GM19193 (cell line): ENCODE results near the gene NNAT.

Experiments used
- POLR2A ChIP-seq: IDR thresholded peaks from 4 replicates; pipeline ENCODE4 v1.6.1; 2011; ENCODE audit not compliant: insufficient read depth, insufficient read length; ENCODE audit errors: extremely low read depth

Gene NNAT

GRCh38 chr20:37516811-37517750 lies 4.0 kb upstream of the NNAT start:
- no peak for TF ChIP-seq POLR2A

GRCh38 chr20:37518059-37518458 lies 3.0 kb upstream of the NNAT start:
- no peak for TF ChIP-seq POLR2A

DNA sequence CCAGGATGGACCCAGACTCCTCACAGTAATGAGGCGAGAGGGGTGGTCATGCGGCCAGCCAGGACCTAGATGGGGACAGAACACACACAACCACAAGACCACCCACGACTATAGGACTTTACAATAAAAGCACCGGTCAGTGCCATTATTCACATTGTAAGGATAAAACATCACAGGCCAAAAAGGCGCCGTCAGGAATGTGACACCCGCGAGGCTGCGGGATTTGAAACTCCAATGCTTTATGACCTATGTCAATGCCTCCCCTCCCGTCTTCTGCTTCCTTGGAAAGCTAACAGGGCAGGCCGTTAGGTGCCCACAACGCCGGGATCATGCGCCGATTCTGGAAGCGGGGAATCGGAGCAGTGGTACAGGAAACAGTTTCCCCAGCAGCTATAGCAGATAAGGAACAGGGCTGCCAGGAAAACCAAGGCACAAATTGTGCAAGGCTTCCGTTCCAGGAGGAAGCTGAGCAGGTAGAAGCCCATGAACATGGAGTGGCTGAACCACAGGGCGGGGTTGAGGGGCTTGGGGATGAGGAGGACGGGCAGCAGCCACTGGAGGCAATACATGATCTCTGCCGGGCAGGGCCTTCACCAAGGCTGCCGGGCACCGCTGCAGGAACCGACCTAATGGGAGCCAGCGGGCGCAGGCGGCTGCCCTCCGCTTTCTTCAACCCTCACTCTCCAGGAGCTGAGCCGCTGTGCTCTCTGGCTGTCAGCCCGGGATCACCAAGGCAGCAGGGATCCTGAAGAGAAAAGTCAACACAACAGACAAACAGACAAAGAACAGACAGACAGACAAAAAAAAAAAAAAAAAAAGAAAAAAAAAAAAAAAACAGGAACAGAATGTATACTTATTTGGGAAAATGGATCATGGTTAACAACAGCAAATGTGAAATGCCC lies 2.2 kb upstream of the NNAT start:
- TF ChIP-seq POLR2A = no peak

DNA sequence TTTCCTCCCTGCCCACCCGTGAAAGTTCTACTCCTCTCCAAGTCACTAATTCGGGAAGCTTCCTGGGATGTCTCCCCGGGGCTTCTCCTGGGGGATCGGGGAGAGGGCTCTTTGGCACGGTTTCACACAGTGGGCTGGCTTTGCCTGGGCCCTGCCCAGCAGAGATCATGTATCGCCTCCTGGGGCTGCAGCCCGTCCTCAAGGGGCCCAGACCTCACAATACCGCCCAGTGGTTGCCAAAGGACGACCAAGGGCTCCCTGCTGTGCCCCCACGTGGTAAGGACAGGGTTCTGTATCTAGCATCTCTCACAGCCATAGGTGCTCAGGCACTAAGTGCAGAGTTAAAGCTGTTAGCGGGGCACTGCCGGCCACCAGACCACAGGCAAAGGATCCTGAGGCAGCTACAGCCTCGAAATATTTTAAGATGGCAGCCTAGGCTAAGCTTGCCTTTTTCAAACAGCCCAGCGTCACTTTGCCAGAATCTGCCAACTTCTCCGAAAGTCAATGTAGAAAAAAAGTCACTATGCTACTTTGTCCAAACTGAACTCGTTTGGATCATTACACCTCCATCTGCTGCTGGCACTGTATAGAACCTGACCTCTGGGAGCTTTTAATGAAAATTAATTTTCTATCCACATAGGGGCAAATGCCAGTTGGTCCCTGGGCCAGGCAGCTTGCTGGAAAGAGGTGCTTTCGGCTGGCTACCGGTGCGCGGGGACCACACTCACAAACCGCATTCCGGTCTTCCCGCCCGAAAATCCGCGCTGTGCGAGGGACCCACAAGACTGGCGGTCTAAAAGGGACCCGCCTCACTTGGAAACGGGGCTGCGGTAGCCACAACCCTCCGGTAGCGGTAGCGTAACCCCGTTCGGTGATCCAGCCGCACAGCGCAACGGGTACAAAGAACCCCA lies 1.3 kb upstream of the NNAT start:
- TF ChIP-seq POLR2A = no peak

DNA sequence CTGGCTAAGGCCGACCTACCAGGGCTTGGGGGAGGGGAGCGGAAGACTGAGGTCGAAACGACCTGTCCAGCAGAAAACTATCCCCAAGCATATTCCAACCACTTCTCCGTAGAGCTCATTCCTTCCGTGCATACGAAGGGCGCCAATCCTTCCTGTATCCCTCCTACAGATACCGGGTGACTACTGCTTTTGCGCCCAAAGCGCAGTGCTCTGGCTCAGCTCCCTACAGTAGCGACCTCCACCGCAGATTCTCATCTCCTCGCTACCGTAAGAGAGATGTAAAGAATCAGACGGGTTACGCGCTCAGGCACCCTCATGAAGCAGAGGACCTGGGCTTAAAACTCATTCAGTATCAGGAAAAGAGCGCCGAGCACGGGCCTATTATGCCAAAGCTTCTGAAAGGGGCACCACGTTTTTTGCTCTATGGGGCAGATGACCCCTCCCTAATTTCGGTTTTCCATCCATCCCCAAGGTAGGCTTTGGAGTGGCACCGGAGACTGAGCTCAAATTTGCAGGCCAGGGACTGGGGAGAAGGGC lies 563 bp upstream of the NNAT start:
- TF ChIP-seq POLR2A = no peak

GRCh38 chr20:37522260-37523011 lies 1.4 kb downstream of the NNAT start:
- TF ChIP-seq POLR2A = no peak

DNA sequence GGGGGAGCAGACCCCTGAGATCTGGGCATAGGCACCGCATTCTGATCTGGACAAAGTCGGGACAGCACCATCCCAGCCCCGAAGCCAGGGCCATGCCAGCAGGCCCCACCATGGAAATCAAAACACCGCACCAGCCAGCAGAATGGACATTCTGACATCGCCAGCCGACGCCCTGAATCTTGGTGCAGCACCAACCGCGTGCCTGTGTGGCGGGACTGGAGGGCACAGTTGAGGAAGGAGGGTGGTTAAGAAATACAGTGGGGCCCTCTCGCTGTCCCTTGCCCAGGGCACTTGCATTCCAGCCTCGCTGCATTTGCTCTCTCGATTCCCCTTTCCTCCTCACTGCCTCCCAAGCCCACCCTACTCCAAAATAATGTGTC lies 2.0 kb downstream of the NNAT start:
- no peak for TF ChIP-seq POLR2A

DNA sequence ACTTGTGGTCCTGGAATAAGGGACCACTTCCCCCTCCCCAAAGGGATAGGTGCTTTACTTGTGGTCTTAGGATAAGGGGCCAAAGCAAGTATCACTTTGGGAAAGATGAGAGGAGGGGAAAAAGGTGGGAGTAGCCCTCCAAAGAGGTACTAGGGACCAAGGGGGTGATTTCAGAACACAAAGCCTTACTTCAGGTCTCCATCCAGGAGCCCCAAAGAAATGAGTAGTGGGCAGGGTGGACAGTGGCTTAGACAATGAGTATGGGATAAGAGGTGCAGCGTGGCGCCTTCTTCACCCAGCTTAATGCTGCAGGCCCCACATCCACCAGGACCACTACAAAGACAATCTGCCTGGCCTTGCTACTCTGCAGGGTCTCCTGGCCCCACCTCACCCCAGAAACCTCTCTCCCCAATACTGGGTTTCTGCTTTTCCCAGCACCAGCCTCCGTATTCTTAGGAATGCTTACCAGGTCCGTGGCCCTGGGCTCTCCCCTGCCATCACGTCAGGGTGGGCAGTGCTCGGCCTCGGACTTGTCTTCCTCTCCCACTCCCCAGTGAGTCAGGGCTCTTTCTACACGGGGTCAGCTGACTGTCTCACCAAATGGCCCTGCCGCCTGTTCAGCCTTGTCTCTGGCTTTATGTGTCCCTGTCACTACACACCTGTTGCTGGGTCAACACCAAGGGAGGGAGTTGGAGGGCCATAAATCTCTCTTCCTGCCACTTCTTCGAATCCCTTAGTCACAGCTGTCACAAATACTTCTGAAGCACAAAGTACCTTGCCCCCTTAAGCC lies 3.1 kb downstream of the NNAT start:
- TF ChIP-seq POLR2A = no peak

- TF ChIP-seq POLR2A = no peak
Measured at GRCh38 chr20:37524859-37525708, 4.0 kb downstream of the NNAT start.

- no peak for TF ChIP-seq POLR2A
Measured at GRCh38 chr20:37525810-37526209, 4.8 kb downstream of the NNAT start.

DNA sequence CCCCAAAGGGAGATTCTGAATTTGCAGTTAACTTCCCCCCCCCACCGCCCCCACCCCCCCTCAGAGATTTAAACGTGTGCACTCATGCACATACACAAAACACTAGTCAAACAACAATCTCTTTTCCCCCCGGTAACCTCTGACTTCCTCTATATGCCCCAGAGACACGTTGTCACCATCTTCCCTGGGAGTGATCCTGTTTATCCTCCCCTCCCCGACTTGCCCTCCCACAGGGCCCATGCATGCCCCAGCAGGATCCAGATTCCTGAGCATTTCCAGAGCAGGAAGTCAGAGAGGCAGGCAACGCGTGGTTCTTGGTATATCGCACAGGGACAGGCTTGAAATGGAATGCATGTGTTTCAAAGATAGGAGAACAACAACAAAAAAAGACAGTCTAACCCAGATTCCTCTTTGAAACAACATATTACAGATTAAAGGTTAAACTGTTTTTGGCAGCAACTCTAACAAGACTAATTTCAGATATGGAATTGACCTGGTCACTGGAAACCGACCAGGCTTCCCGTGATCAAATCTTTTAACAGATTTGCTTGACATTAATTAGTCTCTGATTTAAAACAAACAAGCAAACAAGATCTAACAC lies 5.3 kb downstream of the NNAT start:
- TF ChIP-seq POLR2A = no peak

DNA sequence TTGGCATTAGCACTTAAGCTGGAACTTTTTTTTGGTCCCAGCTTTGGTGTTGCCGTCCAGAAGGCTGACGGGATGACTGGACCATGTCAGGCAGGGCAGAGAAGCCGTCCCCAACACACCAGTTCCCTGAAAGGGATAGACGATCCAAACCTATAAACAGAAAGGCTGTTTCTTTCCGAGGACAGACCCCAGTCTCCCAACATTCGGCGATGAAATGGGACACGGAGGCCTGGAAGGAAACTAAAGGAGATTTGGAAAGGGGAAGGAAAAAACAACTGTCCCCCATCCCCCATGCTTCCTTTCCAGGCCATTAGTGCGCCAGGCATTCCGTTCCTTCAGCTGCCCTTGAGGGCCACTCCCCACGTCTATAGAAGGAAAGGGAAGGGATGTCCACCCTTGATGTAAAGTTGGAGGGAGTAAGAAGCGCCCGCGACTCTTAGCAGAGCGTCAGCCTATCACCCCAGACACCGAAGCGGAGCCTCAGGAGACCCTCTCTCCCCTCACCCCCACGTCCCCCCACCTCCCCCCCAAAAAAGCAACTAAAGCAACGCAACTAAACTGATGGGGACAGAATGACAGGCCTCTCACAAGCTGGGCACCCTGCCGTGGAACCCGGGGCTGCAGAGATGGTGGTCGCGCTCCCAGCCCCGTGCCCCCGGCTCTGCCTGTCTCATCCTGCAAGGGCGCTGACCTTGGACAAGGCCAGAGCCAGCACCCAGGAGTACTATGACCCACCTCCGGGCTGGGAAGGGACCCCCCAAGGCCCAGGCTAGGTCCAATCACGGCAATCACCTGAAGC lies 6.0 kb downstream of the NNAT start:
- TF ChIP-seq POLR2A = no peak
